ENCODE measurements around the gene KCTD17.

The KCTD17 gene

DNA sequence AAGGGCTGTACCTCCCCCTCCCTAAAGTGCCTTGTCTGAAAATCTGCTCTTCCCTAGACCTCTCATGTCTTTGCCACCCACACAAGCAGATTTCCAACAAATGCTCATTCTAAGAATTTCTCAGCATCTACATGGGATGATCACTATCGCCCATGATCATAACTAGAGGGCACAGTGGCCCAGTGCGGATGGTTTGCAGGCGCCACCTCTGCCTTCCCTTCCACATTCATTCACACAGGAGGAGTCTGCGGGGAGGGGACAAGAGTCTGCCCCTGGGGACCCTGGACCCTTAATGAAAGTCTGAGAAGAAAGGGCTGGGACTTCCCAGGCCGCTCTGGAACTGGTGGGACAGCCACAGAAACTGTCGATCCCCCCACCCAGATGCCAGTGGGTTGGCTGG is 28.9 kb downstream of the KCTD17 start:
- DNase-seq = peak; percentile 52

DNA sequence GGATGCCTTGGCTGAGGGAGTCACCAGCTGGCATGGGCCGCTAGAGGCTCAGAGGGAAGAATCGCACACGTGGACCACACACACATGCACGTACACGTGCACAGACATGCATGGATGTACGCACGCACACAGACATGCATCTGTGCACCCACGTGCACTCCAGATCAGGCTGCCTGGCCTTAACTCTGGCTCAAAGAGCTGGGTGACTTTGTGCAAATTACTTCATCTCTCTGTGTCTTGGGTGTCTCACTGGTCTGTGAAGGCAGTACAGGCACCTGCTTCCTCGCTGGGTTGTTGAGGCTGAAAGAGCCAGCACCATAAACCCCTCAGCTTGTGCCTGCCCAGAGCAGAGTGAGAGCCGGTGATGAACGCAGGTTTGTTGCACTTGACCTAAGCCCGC is 29.3 kb downstream of the KCTD17 start:
- no peak for DNase-seq

DNA sequence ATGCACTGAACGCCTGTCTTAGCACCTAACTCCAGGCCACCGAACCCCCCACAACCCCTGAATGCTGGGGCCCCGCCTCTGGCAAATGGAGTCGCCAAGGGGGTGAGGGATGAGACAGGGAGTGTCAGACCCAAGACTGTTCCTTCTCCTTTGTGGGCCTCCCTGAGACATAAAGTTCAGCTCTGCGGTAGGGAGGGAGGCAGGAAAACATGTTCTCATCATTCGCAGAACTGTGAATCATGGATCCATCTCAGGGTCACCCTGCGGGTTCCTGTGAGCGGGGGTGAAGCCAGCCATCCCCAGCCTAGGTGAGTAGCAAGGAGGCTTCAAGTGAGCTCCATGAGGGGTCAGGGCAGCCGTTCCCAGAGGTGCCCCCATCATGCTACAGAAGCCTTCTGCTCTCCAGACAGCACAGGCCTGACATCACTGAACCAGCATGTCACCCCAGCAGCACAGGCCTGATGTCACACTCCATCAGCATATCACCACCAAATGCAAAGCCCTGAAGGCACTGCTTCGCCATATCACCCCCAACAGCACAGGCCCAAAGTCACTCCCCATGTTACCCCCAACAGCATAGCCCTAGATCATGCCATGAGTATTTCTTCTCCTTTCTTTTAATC is 30.8 kb downstream of the KCTD17 start:
- peak; percentile 65 for DNase-seq

DNA sequence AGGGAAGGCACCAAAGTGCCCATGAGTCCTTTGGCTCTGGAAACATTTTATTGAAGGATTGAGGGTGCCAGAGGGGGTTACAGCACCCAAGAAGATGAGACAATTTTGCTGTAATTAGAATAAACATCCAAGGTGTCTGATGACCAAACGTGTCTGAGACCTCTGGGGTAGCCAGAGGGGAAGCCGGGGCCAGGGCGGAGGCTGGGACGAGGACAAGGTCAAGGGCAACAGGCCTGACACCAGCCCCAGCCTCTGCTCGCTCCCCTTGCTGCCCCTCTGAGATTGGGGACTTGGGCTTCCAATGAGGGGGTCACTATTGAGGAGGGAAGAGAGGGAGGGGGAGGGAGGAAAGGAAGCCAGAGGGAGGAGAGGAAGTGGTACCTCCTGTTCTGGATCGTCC is 32.4 kb downstream of the KCTD17 start:
- DNase-seq = no peak

DNA sequence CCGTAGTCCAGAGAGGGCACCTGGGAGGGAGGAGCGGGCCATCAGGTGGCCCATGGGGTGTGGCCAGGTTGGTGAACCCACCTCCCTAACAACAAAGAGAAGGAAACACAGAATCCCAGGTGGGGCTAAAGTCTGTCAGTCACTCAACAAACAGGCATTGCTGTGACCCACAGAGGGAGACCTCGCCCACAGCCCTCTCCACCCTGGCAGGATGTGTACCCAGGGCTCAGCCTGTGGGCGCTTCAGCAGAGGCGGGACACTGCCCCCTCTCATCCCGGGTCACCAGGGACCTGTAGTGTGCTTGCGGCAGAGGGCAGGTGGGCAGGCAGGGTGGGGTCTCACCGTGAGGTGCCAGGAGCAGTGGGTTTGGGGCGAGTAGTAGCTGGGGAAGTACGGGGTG is 32.8 kb downstream of the KCTD17 start:
- DNase-seq = no peak

DNA sequence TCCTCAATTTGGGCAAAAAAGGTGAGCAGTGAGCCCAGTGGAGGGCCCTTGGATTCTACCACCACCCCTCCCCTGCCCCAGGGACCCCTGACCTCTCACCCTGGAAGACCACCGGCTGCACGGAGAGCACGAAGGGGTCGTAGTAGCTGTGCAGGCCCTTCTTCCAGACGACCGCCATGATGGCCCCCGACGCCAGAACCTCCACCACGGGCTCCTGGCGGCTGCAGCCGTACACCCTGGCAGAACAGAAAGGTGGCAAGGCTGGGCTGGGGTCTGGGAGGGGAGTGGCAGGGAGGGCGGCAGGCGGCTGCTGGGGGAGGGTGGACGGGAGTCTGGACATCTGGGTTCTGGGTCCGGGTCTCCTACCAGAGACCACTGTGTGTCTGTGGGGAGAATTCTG is 34.6 kb downstream of the KCTD17 start:
- no peak for DNase-seq

DNA sequence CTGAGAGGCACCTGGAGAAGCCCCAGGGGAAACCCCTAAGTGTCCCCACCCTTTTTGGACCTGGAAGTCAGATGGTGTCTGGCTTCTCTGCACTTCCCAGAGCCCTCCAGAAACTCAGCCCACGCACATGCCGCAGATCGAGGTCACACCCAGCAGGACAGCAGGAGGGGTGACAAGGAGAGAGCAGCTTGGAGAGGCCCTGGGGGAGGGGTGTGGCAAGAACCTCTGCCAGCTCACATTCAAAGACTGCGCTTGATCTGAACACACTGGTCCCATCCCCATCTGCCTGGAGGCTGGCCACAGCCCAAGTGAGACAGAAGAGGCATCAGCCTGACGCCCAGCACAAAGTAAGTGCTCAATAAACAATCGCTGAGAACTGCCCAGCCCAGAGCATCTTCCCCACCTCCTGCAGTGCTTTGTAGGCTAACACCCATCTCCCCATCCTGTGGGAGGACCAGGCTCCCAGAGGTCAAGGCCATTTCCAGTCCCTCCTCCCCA is 36.6 kb downstream of the KCTD17 start:
- DNase-seq = peak; percentile 53

DNA sequence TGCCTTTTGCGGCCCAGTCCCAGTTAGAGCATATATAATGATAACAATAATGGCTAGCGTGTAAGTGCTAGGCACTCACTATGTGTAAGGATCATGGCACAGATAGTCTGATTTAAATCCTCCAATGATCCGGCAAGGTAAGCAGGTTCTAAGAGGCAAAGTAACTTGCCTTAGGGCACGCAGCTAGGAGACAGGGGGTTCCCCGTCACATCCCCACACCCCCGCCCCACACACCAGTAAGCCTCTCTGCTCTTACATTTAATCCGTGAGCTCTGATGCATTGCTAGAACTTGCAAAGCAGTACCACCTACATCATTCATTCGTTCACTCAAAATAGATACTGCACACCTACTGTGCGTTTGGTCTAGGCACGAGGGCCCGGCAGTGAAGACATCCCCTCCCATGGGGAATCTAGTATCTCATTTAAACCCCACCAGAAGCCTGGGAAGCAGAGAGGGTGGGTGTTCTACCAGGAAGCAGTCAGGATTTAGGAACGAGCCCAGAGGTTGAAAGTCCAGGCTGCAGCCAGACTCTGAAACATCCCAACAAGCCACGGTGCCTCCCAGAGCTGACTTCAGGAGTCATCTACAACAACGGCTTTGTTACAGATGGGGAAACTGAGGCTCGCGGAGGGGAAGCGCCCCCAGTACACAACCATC is 37.3 kb downstream of the KCTD17 start:
- DNase-seq = no peak

DNA sequence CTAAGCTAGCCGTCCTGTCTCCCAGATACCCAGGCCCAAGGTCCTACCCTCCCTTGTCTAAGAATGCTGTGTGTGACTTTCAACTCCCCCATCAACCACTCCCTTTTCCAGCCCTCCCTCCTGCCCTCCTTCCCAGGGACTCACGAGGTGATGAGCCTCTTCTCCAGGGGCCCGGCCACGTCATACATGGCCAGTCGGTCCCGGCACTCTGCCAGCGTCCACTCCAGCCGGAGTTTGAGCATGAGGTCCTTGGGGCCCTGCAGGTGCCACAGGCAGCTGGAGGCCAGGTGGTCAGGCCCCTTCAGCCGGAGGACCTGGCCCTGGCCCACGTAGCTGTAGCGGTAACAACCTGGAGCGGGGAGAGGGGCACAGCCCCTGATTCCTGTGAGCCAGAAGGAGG is 37.9 kb downstream of the KCTD17 start:
- DNase-seq = no peak

DNA sequence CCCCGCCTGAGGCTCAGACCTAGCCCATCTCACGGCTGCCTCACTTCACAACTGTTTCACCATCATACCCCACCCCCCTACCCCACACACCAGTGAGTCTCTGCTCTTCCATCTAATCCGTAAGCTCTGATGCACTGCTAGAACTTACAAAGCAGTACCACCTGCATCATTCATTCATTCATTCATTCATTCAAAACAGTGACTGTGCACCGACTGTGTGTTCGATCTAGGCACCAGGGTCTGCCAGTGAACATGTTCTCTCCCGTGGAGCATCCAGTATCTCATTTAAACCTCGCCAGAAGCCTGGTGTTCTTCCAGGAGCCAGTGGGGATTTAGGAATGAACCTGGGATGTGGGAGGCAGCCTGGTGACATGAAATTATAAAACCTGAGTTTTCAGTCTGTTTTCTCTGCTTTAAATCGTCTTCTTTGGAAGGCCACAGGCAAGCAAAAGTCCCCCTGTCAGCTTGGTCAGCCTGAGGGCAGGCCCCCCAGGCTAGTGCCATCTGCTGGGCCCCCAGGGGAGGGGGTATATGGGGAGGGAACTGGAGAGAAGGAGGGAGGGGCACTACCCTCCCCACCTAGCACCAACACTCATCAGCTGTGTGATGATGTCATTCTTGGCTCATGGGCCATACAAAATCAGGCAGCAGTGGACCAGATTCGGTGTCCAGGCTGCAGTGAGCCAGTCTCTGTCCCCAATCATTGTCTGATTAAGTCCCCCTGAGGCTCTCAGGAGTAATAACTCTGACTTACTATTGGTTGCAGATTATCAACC is 39.6 kb downstream of the KCTD17 start:
- DNase-seq = no peak

DNA sequence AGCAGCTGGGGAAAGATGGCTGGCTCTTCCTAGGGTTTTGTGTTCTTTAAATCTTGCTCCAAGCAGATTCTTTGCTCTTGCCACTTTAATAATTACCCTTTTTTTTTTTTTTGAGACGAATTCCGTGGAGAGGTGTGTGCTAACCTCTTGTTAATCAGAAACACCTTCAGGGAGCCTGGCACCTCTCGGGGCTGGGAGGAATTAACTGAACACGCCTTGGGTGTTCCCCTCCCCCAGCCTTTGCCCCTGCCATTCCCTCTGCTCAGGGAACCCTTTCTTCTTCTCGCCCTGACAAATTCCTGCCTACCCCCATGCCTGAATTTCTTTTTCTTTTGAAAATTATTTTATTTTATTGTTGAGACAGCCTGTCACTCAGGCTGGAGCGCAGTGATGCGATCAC is 40.5 kb downstream of the KCTD17 start:
- DNase-seq = no peak

DNA sequence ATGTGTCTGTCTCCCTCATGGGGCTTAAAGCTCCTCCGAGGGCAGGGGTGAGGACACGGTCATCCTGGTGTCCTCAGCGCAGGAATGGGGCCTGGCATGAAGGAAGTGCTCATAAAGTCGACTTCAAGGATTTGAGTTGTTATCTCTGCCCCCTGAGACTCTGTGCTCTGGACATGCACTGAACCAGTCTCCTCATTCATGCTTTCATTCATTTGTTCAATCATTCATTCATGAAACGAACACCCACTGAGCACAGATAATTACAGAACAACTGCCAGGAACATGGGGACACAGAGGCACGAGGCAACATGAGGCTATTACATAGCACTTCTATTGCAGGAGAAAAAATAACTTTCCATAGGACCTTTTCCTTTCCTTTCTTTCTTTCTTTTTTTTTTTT is 41.5 kb downstream of the KCTD17 start:
- DNase-seq = no peak

DNA sequence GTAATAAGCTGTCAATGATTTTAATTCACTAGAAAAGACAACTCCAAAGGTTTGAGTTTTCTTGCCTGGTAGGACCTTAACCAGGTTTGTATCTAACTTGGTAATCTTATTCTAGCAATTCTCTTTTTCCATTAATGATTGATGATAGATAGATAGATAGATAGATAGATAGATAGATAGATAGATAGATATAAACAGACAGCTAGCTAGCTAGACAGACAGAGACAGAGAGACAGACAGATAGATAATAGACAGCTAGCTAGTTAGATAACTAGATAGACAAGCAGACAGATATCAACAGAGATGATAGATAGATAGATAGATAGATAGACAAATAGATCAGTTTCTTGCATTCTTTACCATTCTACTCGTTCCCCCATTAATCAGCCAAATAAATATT is 42.7 kb downstream of the KCTD17 start:
- no peak for DNase-seq

DNA sequence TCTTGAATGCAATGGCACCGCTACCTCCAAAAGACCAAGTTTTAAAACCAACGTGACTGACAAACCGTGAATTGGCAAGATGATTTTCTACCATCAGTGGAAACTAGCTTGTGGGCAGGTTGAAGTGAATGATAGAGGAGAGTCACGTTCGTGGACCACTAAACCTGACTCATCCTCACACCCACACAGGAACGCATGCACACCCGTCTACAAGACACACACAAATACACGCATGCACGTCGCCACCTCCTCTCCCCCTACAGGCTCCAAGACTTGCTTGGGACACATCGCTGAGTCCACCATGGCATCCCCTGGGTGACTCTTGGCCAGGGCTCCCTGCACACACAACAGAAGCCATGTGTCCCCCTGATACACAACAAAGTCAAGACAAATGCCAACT is 43.6 kb downstream of the KCTD17 start:
- DNase-seq = peak; percentile 51

DNA sequence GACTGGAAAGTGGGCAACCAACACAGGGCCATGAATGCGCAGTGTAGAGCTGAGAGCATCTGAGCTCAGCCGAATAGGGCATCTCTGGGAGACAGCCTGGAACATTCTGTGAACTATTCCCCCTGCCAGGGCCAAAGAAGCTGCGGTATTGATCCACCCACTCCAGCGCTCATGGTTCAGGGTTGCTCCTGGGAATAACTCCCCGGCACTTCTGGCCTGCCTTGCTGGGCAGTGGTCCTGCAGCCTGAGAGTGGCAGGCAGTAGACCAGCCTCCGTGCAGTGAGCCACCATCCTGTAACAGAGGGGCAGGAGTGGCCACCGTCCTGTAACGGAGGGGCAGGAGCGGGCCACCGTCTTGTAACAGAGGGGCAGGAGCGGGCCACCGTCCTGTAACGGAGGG is 45.8 kb downstream of the KCTD17 start:
- DNase-seq = no peak

DNA sequence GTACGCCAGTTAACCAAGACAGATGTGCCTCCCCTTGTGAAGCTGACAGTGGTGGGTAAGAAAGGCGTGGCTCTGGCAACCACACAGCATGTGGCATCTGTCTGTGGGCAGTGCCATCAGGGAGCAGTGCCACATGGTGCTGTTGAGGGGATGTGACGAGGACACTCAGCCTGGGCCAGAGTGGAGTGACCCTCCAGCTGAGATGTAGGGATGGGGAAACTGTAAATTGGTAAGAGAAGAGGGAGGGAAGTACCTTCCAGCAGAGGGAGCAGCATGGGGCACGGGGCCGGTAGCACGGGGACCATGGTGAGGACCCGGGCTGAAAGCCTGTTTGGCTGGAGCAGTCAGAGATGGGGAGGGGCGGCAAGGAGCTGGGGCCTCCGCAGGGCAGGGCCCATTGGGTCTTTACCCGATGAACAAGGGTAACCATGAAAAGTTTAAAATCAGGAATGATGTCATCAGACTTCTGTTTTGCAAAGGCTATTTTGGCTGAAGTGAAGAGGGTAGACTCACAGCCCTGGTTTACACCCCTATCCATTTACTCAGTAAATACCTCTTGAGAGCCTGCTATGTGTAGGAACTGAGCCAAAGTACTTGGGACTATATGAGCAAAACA is 47.5 kb downstream of the KCTD17 start:
- no peak for DNase-seq

DNA sequence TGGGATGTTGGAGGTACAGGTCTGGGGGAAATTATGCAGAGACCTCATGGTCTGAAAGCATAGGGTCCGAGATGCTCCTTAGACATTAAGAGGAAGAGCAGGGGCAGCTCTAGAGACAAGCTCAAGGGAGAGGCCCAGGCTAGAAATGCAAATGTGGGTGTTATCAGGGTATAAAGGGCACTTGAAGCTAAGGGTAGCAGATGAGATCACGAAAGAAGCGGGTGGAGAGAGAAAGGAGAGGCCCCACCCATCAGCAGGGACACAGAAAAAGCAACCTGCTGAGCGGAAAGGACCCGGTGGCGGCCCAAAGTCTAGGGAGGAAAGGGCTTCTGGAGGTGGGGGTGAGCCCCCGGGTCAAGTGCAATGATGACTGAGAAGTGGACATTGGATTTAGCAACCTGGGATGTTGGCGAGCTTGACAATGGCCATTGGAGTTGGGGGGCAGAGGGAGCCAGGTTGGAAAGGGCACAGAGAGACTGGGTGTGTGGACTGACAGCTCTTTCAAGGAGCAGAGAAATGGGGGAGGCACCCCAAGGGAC is 49.1 kb downstream of the KCTD17 start:
- no peak for DNase-seq

DNA sequence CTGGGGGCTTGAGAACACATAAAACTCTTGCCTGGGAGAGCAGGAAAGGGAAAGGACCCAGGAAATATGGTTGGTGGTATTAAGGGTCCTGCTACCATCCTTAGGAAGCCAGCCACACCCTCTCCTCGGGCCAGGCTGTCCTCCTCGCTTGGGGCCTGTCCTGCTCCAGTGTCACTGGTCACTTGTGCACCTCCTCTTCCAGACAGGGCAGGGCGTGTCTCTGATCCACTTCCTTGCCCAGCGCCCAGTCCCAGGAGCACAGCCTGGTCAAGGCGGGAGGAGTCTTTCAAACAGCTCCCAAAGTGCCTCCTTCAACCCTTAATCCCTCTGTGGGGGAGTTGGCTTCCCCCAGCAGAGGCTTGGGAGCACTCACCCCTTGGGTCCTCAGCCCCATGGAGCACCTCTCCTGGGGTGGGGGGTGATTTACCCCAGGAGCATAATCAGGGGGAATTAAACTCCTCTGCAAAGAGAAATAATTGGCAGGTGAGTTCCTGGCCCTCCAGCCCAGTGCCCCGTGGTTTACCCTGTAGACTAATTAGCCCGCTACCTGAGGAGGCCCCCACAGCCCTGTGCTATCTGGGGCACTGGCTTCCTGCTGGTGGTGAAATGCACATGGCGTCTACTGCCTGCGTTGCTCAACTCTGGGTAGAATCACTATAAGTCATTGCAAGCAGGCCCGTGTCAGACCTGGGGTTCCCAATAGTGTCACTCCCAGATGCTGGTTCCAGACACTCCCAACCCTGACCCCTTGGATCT is 49.9 kb downstream of the KCTD17 start:
- no peak for DNase-seq

DNA sequence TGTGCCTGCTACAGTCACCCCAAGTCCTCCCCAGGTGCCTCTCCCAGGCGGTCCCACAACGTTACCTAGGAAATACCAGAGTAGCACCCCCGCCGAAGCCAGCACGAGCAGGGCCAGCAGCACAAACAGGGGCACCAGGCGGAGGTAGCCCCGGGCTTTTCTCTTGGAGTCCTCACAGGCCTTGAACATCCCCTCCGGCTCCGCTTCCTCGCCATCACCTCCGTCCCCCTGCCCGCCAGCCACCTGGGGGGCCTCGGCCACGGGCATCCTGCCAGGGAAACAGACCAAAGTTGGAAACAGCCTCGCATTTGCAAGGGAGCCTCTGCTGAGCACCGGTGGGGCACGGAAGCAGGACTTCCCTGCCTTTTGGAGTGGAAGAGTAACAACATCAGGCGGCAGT is 51.6 kb downstream of the KCTD17 start:
- DNase-seq = no peak

DNA sequence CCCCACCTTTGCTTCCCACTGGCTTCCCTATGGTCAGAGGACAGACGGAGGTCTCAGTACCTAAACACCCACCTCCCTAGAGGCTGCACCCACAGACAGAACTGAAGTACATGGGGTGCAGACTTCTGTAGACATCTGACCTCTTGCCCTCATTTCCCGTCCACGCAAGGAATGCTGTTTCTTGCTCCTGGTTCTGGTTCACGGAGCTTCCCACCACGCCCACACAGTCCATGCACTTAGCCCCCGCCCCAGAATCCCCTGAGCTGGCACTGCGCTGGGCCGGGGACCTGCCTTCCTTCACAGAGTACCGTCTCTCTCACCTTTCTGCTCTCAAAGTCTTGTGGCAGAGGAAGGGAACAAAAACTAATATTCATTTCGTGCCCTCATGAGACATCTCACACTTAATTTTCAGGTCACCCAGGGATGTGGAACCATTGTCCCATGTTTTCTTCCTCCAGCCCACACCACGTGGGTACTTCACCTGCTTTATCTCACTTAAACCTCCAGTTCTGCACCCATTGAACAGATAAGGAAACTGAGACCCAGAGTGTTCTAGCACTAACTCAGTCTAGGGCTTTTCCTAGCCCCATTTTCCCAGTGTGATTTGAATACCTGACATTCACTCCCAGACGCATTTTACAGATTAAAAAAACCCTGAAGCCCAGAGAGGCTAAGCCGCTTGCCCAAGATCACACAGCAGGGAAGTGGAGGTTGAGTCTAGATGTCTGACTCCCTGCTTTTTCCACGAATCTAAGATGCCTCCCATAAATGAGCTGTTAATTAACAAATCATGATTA is 52.3 kb downstream of the KCTD17 start:
- no peak for DNase-seq

DNA sequence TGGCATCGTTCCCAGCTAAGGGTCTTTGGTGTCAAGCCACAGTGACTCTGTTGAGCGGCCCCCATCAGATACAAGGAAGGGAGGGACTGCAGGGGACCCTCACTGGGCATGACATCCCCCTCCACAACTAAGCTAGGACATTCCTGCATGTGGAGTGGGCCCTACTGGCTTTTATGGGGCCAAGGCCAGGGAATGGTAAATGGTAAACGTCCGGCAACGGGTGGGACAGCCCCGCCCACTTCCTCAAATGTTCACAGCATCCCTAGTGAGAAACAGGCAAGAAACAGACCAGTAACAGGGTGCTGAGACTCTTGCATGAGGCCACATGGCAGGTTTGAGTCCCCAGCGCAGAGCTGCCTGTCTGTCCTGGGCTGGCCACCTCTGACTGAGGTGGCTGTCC is 53.6 kb downstream of the KCTD17 start:
- no peak for DNase-seq

DNA sequence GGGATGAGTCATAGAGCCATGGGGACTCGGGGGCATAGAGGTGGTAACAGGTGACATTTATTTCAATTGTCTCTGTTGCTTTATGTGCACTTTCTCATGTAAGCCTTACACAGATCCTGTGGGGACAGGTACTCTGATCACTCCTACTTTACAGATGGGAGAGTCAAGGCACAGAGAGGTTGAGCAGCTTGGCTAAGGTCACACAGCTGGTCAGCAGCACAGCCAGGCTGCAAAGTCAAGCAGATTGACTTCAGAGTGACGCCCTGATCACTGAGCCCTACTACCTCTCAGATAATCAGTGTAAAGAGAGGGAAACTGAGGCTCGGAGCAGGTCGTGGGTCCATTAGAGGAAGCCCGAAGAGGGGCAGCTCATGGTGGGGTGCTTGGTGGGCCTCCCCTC is 54.4 kb downstream of the KCTD17 start:
- DNase-seq = no peak

All from activated CD4-positive, alpha-beta T cell treated with anti-CD3 and anti-CD28 coated beads, Interleukin-10, Interleukin-2, amounts not matched to agents 100 ng/mL and 50 ng/mL, durations not matched to agents 16 hours and 8 hours (primary cell).